B cell (primary cell): Measurements from ENCODE around the gene MTMR4. TPM values are rescaled to one million over a fixed set of nuclear protein-coding genes. Genes with fewer than 3 reads are reported as not detected.

Experiments
- ATAC-seq: fragments of 200-7000 bp; cut with Tn5 transposase; one replicate; pipeline ENCODE4 v1.10.0; 2021; ENCODE audit warnings: low read depth, mild to moderate bottlenecking, moderate number of reproducible peaks, moderate library complexity
- CTCF ChIA-PET: fragments of 350-600 bp; sonication (Branson Sonifier 250); formaldehyde crosslinking; loops from one replicate; lab custom pipeline; 2021; ENCODE audit warnings: antibody characterized with exemption, inconsistent platforms; lab: Charles Lee
- POLR2A ChIA-PET: fragments of 350-600 bp; sonication (Branson Sonifier 250); formaldehyde crosslinking; loops from one replicate; lab custom pipeline; 2021; ENCODE audit warnings: antibody characterized with exemption; lab: Charles Lee
- DNase-seq: peaks from one replicate; pipeline ENCODE4 v3.0.0; 2013
- H2AFZ ChIP-seq: 2 replicates; pipeline ENCODE4 v1.6.1; 2012; ENCODE audit warnings: mild to moderate bottlenecking, low read depth, low read length; ENCODE audit not compliant: insufficient read depth, poor library complexity, severe bottlenecking
- H3K27ac ChIP-seq, 2 donors: 1 replicate in 1 of 2; 2 replicates in 1 of 2; pipeline ENCODE4 v1.5.1; 2012 to 2013; ENCODE audit warnings: low read length in 2 of 2, mild to moderate bottlenecking in 2 of 2, moderate library complexity in 1 of 2
- H3K27me3 ChIP-seq, 4 experiments: fragments of 200-600 bp in 1 of 4; sonication (generic) in 1 of 4; replicated peaks in 1 of 4; 1 replicate in 2 of 4; 2 replicates in 2 of 4; pipeline versions ENCODE4 v1.6.1 to v1.7.0; 2013 to 2016; ENCODE audit warnings: low read length in 3 of 4, mild to moderate bottlenecking in 2 of 4, mixed read lengths in 1 of 4, moderate library complexity in 1 of 4; ENCODE audit not compliant: insufficient read depth in 4 of 4, control insufficient read depth in 3 of 4; ENCODE audit errors: control extremely low read depth in 1 of 4
- H3K36me3 ChIP-seq, 2 experiments: replicated peaks in 1 of 2; 1 replicate in 1 of 2; 2 replicates in 1 of 2; pipeline versions ENCODE4 v1.6.1 to v1.7.1; 2013; ENCODE audit warnings: low read length in 1 of 2; ENCODE audit not compliant: insufficient read depth in 2 of 2, control insufficient read depth in 1 of 2; ENCODE audit errors: control extremely low read depth in 1 of 2, extremely low read depth in 1 of 2
- H3K4me1 ChIP-seq, 2 donors: fragments of 200-600 bp in 1 of 2; sonication (generic) in 1 of 2; 1 replicate in 1 of 2; 2 replicates in 1 of 2; pipeline versions ENCODE4 v1.5.1 to v1.6.1; 2013 to 2017; ENCODE audit warnings: low read length in 2 of 2; ENCODE audit not compliant: control insufficient read depth in 2 of 2, insufficient read depth in 2 of 2
- H3K4me2 ChIP-seq: replicated peaks from 2 replicates; pipeline ENCODE3; 2012; ENCODE audit warnings: mild to moderate bottlenecking, low read depth, low read length; ENCODE audit not compliant: poor library complexity, severe bottlenecking
- H3K4me3 ChIP-seq, 5 experiments: fragments of 200-600 bp in 1 of 5; sonication (generic) in 1 of 5; 1 replicate in 3 of 5; 2 replicates in 2 of 5; pipeline versions ENCODE4 v1.5.1 to v1.7.0; 2011 to 2016; ENCODE audit warnings: low read length in 4 of 5, mild to moderate bottlenecking in 4 of 5, low read depth in 2 of 5, control low read depth in 1 of 5, moderate library complexity in 1 of 5; ENCODE audit not compliant: insufficient read depth in 1 of 5; ENCODE audit errors: control extremely low read depth in 1 of 5, extremely low read depth in 1 of 5
- H3K79me2 ChIP-seq: fragments of 200-600 bp; sonication (generic); one replicate; pipeline ENCODE4 v1.6.0; 2016; ENCODE audit warnings: low read length; ENCODE audit not compliant: control insufficient read depth, insufficient read depth
- H3K9ac ChIP-seq: fragments of 200-600 bp; sonication (generic); 2 replicates; pipeline ENCODE4 v1.6.1; 2017; ENCODE audit warnings: mild to moderate bottlenecking, low read length, moderate library complexity
- H3K9me3 ChIP-seq, 3 donors: one replicate each; pipeline versions ENCODE4 v1.6.1 to v1.7.1; 2013; ENCODE audit warnings: low read length in 2 of 3; ENCODE audit not compliant: control insufficient read depth in 2 of 3, insufficient read depth in 1 of 3; ENCODE audit errors: control extremely low read depth in 1 of 3
- H4K20me1 ChIP-seq: 2 replicates; pipeline ENCODE4 v1.6.0; 2012; ENCODE audit warnings: mild to moderate bottlenecking, low read length; ENCODE audit not compliant: insufficient read depth, control insufficient read depth, poor library complexity, severe bottlenecking
- H3K27ac Mint-ChIP-seq: one replicate; pipeline ENCODE4 v1.8.0; 2021; ENCODE audit warnings: mixed read lengths
- H3K27me3 Mint-ChIP-seq: one replicate; pipeline ENCODE4 v1.8.0; 2021; ENCODE audit warnings: mixed read lengths
- H3K4me1 Mint-ChIP-seq: one replicate; pipeline ENCODE4 v1.8.0; 2021; ENCODE audit warnings: mixed read lengths
- H3K4me3 Mint-ChIP-seq: one replicate; pipeline ENCODE4 v1.8.0; 2021; ENCODE audit warnings: mixed read lengths
- H3K9me3 Mint-ChIP-seq: one replicate; pipeline ENCODE4 v1.8.0; 2022; ENCODE audit warnings: mixed read lengths; ENCODE audit not compliant: insufficient read depth
- CTCF ChIP-seq: fragments of 200-600 bp; IDR thresholded peaks from one replicate; pipeline ENCODE4 v1.8.0; 2022; ENCODE audit warnings: antibody characterized with exemption, mild to moderate bottlenecking
- EZH2 ChIP-seq: IDR thresholded peaks from 2 replicates; pipeline ENCODE4 v1.6.1; 2012; ENCODE audit warnings: borderline replicate concordance, low read depth, mild to moderate bottlenecking, moderate library complexity, low read length; ENCODE audit not compliant: insufficient read depth, poor library complexity, severe bottlenecking
- WGBS: methylation state at CpG from one replicate; pipeline ENCODE4 v1.1.5; 2013; ENCODE audit warnings: missing lambda C conversion rate; ENCODE audit not compliant: insufficient coverage; 5-methylcytosine and 5-hydroxymethylcytosine counted together
- intact Hi-C: fragments of 100-400 bp; cut with micrococcal nuclease; formaldehyde crosslinking; loops from one replicate; pipeline ENCODE4 v1.10.0; 2022
- polyA plus RNA-seq: library from polyadenylated mRNA; depleted of rRNA; stranded (reverse); fragments of >200 nt; gene quantifications from 2 replicates; pipeline ENCODE4 v1.2.3, GENCODE V29; 2012
- total RNA-seq, 2 donors: library from RNA; stranded (reverse); fragments of 120-200 nt in 1 of 2; gene quantifications; 1 replicate in 1 of 2; 2 replicates in 1 of 2; pipeline versions ENCODE4 v1.2.3 to v1.2.4, GENCODE V29; 2013 to 2022

MTMR4 gene
- total and polyA plus RNA-seq, 2 donors (not counting 1 experiment from before 2014, with no cell fraction given), result 35.2 to 84.7 TPM

- intact Hi-C loops, result no loop called here
- Histone ChIP-seq H3K4me2 (no peak overlapping the region), H2AFZ (no peak overlapping the region), H3K79me2 (no peaks in the 10 kb centered on the region), H3K9me3 (no peaks in the 10 kb centered on the region), H3K4me3 (no peak overlapping the region), H4K20me1 (no peaks in the 10 kb centered on the region), H3K27me3 (no peaks in the 10 kb centered on the region), H3K27ac (no peak overlapping the region), H3K9ac (no peak overlapping the region), H3K36me3 (no peaks in the 10 kb centered on the region), H3K4me1 (peaks cover 0 to under 1% of the 10 kb centered on the region in 2 donors)
- 77% methylated on average over 3 of the region's 3 CpGs for WGBS
- Mint-ChIP-seq H3K4me1 (peaks cover 4% of the 10 kb centered on the region), H3K27ac (no peak overlapping the region), H3K9me3 (no peaks in the 10 kb centered on the region), H3K27me3 (peaks cover 10% of the 10 kb centered on the region), H3K4me3 (no peak overlapping the region)
- CTCF ChIA-PET, result no interaction called here
- DNase-seq, result no peak
- TF ChIP-seq CTCF (no peak), EZH2 (no peak)
- POLR2A ChIA-PET, result no interaction called here
- no peak for ATAC-seq
These were observed 10.8 kb upstream of the MTMR4 start for GRCh38 chr17:58525239-58525638.

- Histone ChIP-seq H3K4me1 (peaks cover 9 to 24% of the 10 kb centered on the region in 2 donors), H3K4me2 (no peak overlapping the region), H3K9ac (no peak overlapping the region), H4K20me1 (peaks cover 4% of the 10 kb centered on the region), H2AFZ (no peak overlapping the region), H3K79me2 (peaks cover 8% of the 10 kb centered on the region), H3K27ac (no peak overlapping the region), H3K9me3 (no peaks in the 10 kb centered on the region), H3K36me3 (no peaks in the 10 kb centered on the region), H3K27me3 (no peaks in the 10 kb centered on the region), H3K4me3 (no peak overlapping the region)
- ATAC-seq, result no peak
- no peak overlapping the region for H3K4me3 Mint-ChIP-seq
- CTCF ChIA-PET, result interaction anchor here (6.4 kb wide), 1 partner anchor 483 kb away, joined by 85 read pairs; no protein-coding TSS in a partner anchor
- TF ChIP-seq CTCF, result no peak
- no peak for TF ChIP-seq EZH2
- DNase-seq, result no peak
- H3K27ac Mint-ChIP-seq, result no peak overlapping the region
- POLR2A ChIA-PET, result no interaction called here
- WGBS, result 98% methylated on average over 10 of the region's 10 CpGs
- H3K27me3 Mint-ChIP-seq, result no peaks in the 10 kb centered on the region
- intact Hi-C loops, result no loop called here
- H3K9me3 Mint-ChIP-seq, result no peaks in the 10 kb centered on the region
- peaks cover 15% of the 10 kb centered on the region for H3K4me1 Mint-ChIP-seq
These were observed 7.2 kb upstream of the MTMR4 start for GRCh38 chr17:58521680-58522079.
